HL-60/S4 treated with retinoic acid at 250 ng/mL for 4 days and 3 days (cell line): ENCODE measurements around the gene BRPF1.

ENCODE experiments used
- in situ Hi-C: fragments of 300-500 bp; cut with MboI; formaldehyde crosslinking; loops from 2 replicates; pipeline ENCODE4 v1.7.0; 2022; ENCODE audit warnings: low sequenced_read_pairs

BRPF1 gene

GRCh38 chr3:9786825-9787669 is 55.5 kb downstream of the BRPF1 start:
- in situ Hi-C loops: no loop called here

DNA sequence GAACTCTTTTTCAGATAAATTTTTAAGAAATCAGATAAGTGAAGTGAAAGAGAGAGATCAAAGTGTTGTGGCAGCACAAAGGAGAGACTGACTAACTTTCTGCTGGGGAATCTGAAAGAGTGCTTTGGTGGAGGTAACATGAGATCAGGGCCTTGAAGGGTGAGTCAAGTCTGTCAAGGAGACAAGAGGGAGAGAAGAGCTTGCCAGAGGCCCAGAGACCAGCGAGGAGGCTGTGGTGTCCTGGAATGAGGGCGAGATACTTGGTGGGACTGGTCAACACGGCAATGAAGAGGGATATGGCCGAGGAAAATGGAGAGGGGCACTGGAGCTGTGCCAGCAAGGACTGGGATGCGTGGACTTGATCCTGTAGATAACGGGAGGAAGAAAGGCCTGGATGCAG is 56.2 kb downstream of the BRPF1 start:
- in situ Hi-C loops: no loop called here

DNA sequence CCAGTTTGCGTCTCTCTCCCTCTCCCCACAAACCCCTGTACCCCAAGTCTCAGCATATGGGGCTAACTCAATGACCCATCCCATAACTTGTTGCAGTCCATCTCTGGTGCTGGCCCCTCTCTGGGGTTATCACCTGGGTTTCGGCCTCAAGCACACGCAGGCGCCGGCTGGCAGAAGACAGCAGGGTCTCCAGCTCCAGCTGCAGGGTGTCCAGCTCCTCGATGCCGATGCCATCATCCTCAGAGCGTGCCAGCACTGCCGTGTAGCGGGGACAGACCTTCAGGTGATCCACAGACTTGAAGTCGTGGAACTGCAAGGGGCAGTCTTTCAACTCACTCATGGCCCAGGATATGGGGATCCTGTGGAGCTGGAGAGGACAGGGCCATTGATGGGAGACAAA is 59.6 kb downstream of the BRPF1 start:
- in situ Hi-C loops: no loop called here

GRCh38 chr3:9791790-9792404 is 60.4 kb downstream of the BRPF1 start:
- in situ Hi-C loops: no loop called here

DNA sequence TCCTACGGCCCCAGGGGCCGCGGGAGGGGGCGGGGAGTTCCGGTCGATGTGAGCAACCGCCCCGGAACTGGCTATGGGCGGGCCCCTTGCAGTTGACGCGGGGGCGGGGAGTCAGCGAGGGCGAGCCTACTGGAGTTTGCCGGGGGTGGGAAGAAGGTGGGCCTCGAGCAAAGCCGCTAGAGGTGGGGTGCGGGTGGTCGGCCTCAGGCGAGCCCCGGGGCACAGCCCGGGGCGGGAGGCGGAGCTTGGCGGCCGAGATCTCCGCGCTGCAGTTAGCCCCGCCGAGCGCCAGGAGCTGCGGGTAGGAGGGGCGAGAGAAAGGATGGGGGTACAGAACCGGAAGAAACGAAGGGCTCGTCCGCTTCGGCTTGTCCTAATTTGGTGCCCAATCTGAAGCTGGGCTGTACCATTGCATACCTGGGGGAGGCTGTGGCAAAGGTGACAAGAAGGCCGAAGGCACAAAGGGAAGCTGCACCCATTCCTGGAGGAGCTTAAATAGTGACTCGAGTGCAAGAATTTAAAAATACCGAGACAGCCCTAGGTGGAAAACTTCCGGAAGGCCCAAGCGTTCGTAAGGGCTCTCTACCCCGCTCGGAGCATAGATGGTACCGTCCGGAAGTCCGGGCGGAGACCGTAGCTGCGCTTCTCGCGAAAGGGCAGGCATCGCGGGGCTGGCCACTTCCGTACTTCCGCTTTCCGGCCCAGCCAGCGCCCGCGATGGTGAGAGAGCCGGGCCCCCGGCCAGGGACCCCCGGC is 61.0 kb downstream of the BRPF1 start, which contains the start of the genes ARPC4 and TADA3:
Gene ARPC4, plus strand, starts transcription at position 678 of the 756 bp plus-strand sequence. Its CDS starts 40 bp downstream, at position 718.
Gene TADA3, minus strand, starts transcription at position 69 of the 756 bp plus-strand sequence. CDS start 1,007 bp downstream, outside the sequence.
- in situ Hi-C loops: no loop called here

DNA sequence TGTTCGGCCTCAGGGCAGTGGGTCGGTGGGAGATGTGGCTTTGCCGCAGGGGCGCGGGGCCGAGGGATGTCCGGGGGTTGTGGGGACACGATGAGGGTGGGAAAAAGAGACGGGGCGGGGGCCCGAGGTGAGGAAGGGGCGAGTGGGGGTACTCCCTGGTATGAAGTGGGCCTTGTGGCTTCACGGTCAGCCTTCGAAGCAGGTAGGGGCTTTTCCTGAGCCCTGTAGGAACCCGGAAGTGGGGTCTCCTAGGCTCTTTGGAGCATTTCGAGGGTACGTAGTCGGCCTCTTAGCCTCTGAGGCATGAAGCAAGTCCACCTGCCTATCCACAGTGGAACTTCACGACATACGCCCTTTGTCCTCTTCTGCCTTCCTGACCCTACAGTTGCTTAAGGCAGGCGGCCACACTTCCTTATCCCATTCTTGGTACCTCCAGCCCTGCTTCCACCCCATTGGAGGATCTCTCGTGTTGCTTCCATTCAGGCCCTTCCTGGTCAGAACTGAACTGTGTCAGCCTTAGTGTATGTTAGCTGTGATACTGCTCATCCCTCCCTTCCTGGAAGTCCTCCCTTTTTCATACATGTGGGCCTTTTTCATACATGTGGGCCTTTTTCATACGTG is 61.7 kb downstream of the BRPF1 start:
- in situ Hi-C loops: no loop called here

- in situ Hi-C loops: no loop called here
Observed at GRCh38 chr3:9794400-9794799, 62.9 kb downstream of the BRPF1 start.

DNA sequence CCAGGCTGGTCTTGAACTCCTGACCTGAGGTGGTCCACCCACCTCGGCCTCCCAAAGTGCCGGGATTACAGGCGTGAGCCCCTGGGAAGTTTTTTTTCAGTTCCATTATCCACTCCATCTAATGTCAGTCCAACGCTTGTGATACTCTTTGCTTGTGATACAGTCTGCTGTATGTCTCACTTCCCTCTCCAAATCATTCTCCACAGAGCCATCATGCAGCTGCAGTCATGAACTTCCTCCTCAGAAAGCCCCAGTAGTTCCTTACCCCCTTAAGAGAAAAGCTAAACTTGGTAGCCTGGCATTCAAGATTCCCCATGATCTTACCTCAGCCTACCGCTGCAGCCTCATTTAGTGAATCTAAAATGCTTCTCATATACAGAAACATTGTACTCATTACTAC is 63.7 kb downstream of the BRPF1 start:
- in situ Hi-C loops: no loop called here

DNA sequence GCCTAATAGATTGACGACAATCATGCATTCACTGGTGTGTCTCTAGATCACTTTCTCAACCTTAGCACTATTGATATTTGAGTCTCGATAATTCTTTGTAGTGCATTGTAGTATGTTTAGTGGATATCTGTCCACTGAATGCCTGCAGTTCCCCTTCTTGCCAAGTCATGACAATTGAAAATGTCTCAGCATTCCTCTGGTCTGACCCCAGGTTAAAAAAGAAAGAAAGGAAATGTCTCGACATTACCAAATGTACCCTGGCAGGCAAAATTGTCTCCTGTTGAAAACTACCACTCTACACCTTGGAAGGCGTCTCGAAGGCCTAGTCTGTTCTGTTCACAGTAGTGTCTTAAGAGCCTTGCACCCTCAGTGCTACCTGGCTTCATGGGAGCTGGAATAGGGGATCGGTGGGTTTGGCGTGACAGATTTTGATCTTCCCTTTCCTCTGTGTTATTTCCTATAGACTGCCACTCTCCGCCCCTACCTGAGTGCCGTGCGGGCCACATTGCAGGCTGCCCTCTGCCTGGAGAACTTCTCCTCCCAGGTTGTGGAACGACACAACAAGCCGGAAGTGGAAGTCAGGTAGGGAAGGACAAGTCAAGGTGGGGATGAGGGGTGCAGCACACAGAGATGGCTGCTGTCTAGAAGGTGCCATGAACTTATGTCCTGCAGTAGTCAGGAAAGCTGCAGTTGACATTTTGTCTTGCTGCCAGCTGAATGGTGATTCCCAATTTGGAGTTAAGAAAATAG is 65.8 kb downstream of the BRPF1 start:
- in situ Hi-C loops: no loop called here
